Right lobe of liver (tissue), 4 donors: Measurements from ENCODE around the gene HPSE2.

Experiments used
- CTCF ChIP-seq, 4 donors: fragments of 200-600 bp in 3 of 4; fragments of 450-650 bp in 1 of 4; IDR thresholded peaks; one replicate each; pipeline versions ENCODE4 v1.5.1 to v1.8.0; 2016 to 2022; ENCODE audit warnings: antibody characterized with exemption in 4 of 4, mild to moderate bottlenecking in 2 of 4
- POLR2A ChIP-seq: fragments of 450-650 bp; IDR thresholded peaks from one replicate; pipeline ENCODE4 v1.6.1; 2017; ENCODE audit warnings: antibody characterized with exemption, mild to moderate bottlenecking
- donor health status: DM: no; HTN: no; CAD: no.
- donor health status: DM: no; HTN: no; CAD: no.
- donor health status: DM: no; HTN: yes; CAD: no.

GRCh38 chr10:98609265-98609664 is 626.4 kb downstream of the HPSE2 start:
- TF ChIP-seq CTCF (IDR thresholded peaks at IDR 0.05) (no peak), POLR2A (no peak)
